Measurements from ENCODE around the gene TEAD1. TPM values are rescaled to one million over a fixed set of nuclear protein-coding genes. Genes with fewer than 3 reads are reported as not detected.

The TEAD1 gene
- total and polyA plus RNA-seq, 2 donors (not counting 3 experiments of a cell fraction or from before 2014, with no cell fraction given): 15.3 to 49.0 TPM

- no peaks in the 10 kb centered on the region for H3K9me1 ChIP-seq (replicated peaks; ENCODE audit: control insufficient read depth, extremely low read depth, insufficient read depth, low read length)
- H3K9ac ChIP-seq (replicated peaks; ENCODE audit: extremely low read depth, insufficient read depth, low read length): no peak overlapping the region
- no TSS peak for BruUV-seq (replicated peaks)
- dilution Hi-C loops (cut with MboI; ENCODE audit: extremely low pct_ligation_motif_present, low sequenced_read_pairs) (no loop called here), intact Hi-C loops (cut with micrococcal nuclease) (no loop called here)
- ChIA-PET CTCF (interaction anchor here (1.1 kb wide), 1 partner anchor 8 kb away, joined by 3 read pairs; no protein-coding TSS in a partner anchor), POLR2A (no interaction called here)
- no peaks in the 10 kb centered on the region for H3K36me3 ChIP-seq (ENCODE audit: control insufficient read depth in 2 of 2, extremely low read depth in 1 of 2, insufficient read depth in 2 of 2, low read length in 2 of 2)
- TF ChIP-seq MAX (IDR thresholded peaks at IDR 0.05; ENCODE audit: insufficient read depth, insufficient read length) (no peak), FOS (IDR thresholded peaks at IDR 0.05; ENCODE audit: borderline replicate concordance, insufficient read depth, low read length) (no peak), POLR2AphosphoS5 (IDR thresholded peaks at IDR 0.05; ENCODE audit: insufficient read depth, low read depth, low read length) (no peak), POLR2A (IDR thresholded peaks at IDR 0.05; ENCODE audit: low read depth, low read length) (no peak), EZH2 (IDR thresholded peaks at IDR 0.05; ENCODE audit: borderline replicate concordance, low read depth, low read length, severe bottlenecking) (no peak), JUN (IDR thresholded peaks at IDR 0.05; ENCODE audit: borderline replicate concordance, insufficient read depth, insufficient read length, low read depth) (no peak), CTCF (IDR thresholded peaks at IDR 0.05; ENCODE audit: extremely low read depth in 1 of 2, insufficient read depth in 1 of 2, low read depth in 1 of 2, low read length in 2 of 2) (no peak), GATA2 (IDR thresholded peaks at IDR 0.05; ENCODE audit: insufficient read depth, insufficient read length, low read depth, low read length) (no peak), MYC (IDR thresholded peaks at IDR 0.05; ENCODE audit: low read depth, low read length) (no peak)
- no peak overlapping the region for H2AFZ ChIP-seq (ENCODE audit: low read depth, low read length)
- H3K4me3 ChIP-seq (replicated peaks in 1 of 3; ENCODE audit: insufficient read depth in 1 of 3, low read depth in 1 of 3, low read length in 3 of 3): no peak overlapping the region
- peaks cover 0 to 5% of the 10 kb centered on the region in 2 experiments for H3K27me3 ChIP-seq (ENCODE audit: control insufficient read depth in 2 of 2, insufficient read depth in 2 of 2, low read length in 2 of 2)
- no peak overlapping the region for H3K27ac ChIP-seq (ENCODE audit: insufficient read depth, low read depth, low read length)
- no peaks in the 10 kb centered on the region for H4K20me1 ChIP-seq (replicated peaks; ENCODE audit: control insufficient read depth, extremely low read depth, insufficient read depth, low read length)
- no peaks in the 10 kb centered on the region for H3K79me2 ChIP-seq (ENCODE audit: control insufficient read depth, insufficient read depth, low read length)
- FAIRE-seq (no peak), DNase-seq (ENCODE audit: low read depth, low spot score) (no peak)
- H3K4me1 ChIP-seq (ENCODE audit: control insufficient read depth, extremely low read depth, insufficient read depth, low read length): no peaks in the 10 kb centered on the region
- H3K9me3 ChIP-seq (replicated peaks; ENCODE audit: control insufficient read depth, insufficient read depth, low read length): no peaks in the 10 kb centered on the region
- H3K4me2 ChIP-seq (ENCODE audit: insufficient read depth, low read length): no peak overlapping the region
Observed at GRCh38 chr11:12634329-12634728, 39.9 kb upstream of the TEAD1 start.
